NCI-H1930 (cell line): ENCODE measurements around the gene AP3B1.
"Not testable (repeated sequence)": the region's sequence is repeated elsewhere in the genome, so short reads cannot be mapped to it uniquely, and the experiment has no call there.

Experiments
- DNase-seq, 2 experiments: peaks; one replicate each; lab custom pipeline; 2025; lab: John Stamatoyannopoulos, UW

Gene AP3B1

DNA sequence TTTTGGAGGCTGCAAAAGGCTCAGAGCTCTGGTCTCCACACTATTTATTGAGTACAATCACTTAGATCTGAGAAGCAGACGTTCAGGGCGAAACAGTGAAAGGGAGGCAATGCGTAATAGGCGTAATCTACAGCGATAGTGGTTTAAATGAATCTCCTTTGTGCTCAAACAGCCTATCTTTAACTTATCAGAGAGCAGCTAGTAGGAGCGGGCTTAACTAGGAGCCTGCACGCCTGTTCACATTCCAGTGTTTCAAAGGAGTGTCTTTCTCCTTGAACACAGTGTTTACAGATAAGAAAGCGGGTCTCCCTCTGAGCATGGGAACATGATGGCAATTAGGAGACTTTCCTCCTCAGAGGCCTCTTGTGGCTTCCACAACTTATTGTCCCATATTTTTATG, 49.4 kb downstream of the AP3B1 start:
- DNase-seq = no peak

DNA sequence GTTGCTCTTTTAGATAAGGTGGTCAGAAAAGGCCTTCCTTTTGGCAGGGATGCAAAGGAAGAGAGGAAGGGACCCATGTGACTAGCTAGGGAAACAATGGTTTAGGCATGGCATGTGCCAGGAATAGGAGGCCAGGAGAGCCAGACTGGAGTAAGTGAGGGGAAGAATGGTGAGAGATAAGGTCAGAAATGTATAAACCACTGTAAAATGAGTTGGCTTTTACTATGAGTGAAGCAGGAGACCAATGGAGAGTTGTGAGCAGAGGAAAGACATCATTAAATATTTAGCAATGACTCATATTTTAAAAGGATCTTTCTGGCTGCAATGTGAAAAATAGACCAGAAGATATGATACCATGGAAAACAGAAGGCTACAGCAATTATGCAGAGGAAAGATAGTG, 50.9 kb downstream of the AP3B1 start:
- DNase-seq = no peak

DNA sequence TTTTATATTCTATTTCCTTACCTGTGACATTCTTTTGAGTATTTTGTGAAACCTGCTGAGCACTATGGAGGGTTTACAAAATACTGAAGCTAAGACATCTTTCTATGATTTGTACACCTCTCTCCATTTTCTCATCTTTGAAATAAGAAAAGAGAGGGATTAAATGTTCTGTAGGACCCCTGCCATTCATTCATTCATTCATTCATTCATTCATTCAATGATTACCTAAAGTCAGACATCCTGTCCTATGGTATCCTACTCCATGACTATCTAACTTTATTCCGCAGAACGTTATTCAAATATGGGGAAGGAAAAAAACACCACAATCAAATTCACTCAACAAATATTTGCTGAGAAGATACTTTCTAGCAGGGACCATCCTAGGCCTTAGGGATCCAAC, 51.4 kb downstream of the AP3B1 start:
- DNase-seq = no peak

DNA sequence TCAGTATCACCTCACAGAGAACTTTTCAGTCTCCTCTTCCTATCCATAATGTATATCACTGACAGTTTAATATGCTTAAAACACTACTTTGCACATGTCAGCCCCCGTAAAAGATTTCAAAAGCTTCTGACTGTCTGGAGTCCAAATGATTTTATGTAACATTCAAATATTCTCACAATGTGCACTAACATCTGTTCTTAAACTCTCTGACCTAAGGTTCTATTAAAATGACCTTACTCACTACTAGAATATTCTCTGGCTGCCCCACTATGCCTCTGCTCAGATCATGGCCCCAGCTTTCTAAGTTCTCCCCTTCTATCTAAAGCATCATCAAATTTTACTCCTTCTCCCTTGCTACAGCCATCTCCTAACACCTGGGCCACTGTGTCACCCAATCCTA, 52.5 kb downstream of the AP3B1 start:
- no peak for DNase-seq

DNA sequence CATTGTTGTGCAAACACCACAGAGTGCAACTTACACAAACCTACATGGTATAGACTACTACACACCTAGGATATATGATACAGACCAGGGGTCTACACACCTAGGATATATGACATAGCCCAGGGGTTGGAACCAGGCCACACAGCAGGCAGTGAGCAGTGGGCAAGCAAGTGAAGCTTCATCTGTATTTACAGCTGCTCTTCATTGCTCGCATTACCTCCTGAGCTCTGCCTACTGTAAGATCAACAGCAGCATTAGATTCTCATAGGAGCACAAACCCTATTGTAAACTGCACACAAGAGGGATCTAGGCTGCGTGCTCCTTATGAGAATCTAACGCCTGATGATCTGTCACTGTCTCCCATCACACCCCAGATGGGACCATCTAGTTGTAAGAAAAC, 56.6 kb downstream of the AP3B1 start:
- DNase-seq = no peak

DNA sequence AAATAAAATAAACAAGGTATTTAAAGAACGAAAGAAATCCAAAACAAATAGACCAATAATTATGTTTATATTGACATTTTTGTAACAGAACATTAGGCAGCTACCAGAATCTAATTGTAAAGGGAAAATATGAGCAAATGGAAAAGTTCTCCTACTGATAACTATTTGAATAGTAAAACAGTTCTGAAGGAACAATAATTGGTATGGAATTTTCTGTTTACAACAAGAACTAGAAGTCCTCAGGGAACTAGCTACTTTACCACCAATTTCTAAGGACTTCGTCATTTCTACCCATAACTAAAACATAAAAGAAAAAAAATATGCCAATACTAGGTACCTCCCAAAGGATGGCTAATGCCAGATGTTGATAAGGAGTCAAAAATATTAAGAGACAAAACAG, 58.5 kb downstream of the AP3B1 start:
- peak; percentile 42 to 65 for DNase-seq

DNA sequence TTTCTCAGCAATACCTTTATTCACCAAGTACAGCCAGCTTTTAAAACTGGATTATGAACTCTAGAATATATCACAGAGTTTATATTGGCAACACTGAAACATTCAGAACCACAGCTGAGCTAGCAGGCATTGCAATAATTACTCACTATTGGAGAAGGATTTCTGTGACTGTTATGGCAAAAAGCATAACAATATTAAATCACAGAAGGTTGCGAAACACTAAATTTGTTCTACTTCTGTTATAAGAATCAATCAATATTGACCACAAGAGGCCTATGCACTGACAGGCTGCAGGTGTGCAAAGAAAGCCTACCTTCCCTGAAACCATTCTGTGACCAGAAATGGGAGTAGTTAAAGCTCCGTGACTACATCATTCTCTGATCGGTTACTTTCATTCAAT, 59.2 kb downstream of the AP3B1 start:
- DNase-seq = peak in 1 of 2 experiments; percentile 84

DNA sequence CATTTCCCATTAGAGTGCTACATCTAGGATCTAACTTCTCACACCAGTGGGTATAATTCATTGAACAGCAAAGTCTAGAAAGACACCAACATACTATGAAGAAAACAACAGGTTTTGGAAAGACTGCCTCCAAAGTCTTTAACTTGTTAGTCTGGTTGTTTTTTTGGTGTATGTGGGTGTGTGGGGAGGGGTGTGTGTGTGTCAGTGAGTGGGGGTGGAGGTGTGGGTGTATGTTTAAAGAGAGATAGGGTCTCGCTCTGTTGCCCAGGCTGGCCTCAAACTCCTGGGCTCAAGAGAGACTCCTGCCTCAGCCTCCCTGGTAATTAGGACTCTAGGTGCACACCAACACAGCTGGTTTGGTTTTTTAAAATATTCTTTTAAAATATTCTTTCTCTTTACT, 59.7 kb downstream of the AP3B1 start:
- DNase-seq = no peak

DNA sequence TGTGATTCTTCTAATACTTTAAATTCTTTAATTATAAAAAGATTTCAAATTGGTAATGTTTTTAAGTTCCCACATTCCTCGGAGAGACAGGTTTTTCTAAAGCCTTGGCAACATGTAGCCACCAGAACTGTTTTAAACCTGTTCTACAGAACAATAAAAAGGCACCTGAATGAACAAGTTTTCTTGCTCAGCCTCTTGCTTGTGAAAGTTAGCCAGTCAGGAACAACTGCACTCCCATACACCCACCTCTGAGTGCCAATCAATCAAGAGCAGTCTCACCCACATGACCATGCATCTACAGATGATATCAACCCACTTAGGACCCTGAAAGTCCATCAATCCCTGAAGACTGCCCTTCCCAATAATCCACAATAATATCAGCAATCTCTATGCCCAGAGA, 62.3 kb downstream of the AP3B1 start:
- DNase-seq = no peak

DNA sequence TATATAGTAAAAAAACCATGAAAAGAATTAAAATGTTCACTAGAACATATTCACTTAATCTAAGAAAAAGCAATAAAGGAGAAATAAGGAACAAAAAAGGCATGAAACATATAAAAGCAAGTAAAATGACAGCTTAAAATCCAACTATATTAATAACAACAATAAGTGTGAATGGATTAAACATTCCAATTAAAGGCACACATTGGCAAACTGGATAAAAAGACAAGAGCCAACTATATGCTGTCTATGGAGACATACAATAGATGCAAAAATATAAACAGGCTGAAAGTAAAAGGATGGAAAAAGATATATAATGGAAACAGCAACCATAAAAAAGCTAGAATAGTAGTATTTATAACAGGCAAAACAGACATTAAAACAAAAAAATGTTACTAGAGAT, 70.1 kb downstream of the AP3B1 start:
- no peak for DNase-seq

DNA sequence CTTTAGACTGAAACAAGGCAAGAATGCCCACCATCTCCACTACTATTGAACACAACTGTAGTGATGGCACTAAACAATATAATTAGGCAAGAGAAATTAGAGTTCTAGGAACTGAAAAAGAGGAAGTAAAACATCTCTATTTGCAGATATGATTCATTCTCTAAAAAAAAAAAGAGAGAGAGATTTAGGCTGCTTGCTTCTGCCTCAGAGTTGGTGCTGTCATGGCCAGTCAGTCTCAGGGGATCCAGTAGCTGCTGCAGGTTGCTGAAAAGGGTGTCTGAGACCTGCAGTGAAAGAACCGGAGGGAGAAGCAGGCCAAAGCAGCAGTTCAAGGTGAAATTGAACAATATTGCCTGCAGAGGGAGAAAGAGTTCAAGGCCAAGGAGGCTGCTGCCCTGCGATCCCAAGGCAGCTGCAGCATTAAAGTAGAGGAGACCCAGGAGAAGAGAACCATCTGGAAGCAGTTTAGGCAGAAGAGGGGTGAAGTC, 72.5 kb downstream of the AP3B1 start:
- no peak for DNase-seq

DNA sequence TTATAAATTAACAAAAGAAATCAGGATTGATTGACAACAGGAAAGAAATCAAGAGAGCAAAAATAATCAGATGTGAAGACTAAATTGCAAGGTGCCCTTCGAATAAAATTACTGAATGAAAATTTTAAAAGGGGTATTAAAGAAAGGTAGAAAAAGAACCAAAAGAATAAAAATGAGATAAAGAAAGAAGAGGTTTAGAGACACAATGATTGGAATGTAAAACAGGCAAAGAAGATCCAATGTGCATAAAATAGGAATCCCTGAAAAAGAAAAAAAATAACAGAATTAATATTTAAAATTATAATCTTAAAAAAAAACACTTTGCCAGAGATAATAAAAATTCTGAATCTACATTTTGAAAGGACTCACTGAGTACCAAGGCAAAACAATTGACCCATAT, 73.0 kb downstream of the AP3B1 start:
- no peak for DNase-seq

DNA sequence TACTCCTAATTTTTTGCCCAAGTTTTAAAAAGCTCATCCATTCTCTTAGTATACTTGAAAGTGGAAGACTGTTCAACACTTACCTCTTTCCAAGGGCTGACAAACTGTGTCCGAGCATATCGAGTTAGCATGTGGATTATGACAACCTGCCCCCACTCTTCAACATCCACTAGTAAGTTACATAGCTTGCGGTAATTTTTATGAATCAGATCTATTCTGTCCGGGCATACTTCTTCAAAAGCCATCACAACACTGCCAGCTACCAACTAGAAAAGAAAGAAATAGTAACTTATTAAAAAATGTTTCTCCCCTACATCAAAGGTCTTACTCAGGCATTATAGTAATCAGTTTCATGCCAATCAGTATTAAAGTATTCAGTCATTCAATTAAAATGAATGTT, 78.5 kb downstream of the AP3B1 start:
- no peak for DNase-seq

DNA sequence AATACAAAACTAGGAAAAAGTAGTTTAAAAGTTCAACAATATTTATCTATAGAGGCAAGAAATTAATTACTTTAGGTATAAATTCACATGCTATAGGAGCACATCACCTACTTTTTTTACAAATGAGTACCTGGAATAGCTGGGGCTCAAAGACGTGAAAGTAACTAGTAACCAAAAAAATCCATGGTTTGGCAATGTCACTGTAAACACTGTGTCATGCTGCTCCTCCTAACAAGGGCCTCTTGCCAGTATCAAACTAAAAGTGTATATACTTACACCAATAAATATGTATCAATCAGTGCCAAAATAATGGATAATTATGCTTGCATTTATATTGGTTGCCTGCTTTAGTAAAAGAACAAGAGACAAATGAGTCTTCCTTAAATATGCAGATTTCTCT, 78.9 kb downstream of the AP3B1 start:
- no peak for DNase-seq

DNA sequence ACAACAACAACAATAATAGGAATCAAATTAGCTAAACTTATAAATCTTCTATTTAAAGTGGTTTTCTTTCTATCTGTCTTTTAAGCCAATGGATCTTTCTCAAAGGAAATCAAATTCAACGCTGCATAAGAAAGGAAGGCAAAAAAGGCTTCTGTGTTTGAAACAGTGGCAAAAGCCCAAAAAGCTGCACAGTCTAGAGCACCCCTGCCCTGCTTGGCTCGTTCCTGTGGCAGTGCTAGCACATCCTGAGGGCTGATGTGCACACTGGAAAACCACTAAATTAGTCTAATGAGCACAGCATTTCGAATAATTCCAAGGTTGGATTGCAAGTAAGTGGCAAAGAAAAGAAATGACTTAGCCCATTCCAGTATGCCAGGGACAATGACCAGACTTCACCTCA, 80.7 kb downstream of the AP3B1 start:
- DNase-seq = no peak

DNA sequence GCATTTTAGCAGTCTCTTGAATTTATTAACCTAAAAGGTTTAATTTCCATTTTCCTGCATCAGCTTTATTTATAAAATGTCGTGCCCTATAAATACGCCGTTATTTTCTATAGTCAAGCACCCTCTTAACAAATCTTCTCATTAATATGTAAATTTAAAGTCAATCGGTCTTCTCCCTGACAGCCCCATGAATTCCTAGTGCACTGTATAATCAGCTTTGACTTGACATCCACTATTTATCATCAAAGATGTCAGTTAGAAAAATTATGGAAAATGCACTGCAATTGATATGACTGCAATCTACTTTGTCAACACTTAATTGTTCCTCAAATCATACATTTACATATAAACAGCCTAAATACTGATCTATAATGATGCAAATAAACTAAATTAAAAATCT, 83.4 kb downstream of the AP3B1 start:
- no peak for DNase-seq

DNA sequence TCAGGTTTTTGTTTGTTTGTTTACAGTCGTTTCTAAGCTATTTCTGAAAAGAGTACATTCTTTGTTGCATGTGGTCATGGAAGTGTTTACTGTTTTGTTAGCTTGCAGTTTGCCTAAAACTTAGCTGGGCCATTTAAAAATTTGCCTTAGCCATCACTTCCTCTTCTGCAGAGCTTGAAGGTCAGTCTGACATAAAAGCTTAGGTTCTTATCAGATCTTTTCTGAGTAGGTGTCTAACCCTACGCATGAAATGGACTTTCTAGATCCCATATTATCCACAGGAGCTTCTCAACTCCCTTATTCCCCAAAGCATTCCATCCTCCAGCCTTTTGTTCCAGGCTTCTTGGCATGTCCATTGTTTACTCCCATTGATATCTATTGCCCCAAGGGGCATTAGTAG, 90.3 kb downstream of the AP3B1 start:
- no peak for DNase-seq

DNA sequence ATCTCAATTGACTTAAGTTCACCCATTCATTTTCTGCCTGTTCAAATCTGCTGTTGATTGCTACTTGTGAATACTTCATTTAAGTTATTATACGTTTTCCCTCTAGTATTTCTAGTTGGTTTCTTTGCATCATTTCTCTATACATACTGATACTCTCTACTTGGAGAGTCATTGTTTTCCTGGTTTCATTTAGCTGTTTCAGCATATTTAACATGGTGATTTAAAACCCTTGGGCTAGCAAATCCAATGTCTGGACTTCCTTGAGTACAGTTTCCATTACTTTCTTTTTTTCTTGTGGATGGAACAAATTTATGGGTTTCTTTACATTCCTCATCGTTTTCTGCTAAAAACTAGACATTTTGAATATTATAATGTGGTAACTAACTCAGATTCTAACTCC, 90.7 kb downstream of the AP3B1 start:
- no peak for DNase-seq

DNA sequence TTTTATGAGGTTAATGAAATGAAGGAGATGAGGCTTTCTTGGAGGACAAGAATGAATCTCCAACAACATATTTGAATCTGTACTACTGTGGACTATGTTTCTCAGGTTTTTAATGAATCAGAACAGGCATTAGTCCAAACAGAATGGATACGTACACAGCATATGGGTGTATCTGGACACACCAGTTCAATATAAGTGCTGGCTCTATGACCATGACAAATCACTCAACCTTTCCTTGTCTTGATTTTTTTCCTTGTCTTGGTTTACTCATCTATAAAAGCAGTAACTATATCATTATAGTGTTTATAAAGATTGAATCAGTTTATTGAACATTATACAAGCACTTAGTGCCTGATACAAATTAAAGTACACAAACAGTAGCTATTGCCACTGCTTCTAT, 104.1 kb downstream of the AP3B1 start:
- no peak for DNase-seq

DNA sequence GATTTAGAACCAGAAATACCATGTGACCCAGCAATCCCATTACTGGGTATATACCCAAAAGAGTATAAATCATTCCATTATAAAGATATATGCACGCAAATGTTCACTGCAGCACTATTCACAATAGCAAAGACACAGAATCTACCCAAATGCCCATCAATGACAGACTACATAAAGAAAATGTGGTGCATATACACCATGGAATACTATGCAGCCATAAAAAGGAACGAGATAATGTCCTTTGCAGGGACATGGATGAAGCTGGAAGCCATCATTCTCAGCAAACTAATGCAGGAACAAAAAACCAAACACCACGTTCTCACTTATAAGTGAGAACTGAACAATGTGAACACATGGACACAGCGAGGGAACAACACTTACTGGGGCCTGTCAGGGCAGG, 105.8 kb downstream of the AP3B1 start:
- not testable (repeated sequence) for DNase-seq

DNA sequence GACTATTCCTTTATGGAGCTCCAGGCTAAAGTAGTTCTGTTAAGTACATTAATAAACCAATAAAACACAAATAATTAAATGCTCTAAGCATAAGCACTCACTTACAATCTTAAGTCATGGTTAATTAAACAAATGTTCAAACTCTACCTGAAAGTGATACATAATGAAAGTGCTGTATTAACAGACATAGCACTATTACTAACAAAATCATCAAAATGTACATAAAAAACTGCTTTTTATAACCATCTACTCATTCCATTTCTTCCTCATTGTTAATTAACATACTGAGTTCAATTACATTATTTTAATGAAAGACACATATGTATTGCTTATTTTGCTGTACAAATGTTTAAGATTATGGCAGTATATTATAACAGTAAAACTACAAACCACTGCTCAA, 107.3 kb downstream of the AP3B1 start:
- DNase-seq = no peak

DNA sequence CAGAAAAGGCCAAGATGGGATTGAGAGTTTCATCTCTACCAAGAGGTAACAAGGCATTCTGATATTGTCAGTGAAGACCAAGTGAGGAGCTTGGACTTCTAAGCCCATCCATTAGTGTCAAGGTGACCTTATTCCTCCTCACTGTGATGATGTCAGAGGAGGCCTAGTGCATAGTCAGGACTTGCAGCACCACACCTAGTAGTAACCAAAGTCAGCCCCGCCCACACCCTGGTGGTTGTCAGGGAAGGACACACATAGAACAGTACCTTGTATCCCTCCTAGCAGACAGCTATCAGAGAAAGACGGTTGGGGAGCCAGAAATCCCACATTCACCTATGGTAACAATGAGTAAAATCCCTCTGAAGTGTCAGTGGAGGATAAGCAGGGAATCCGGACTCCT, 111.7 kb downstream of the AP3B1 start:
- no peak for DNase-seq

DNA sequence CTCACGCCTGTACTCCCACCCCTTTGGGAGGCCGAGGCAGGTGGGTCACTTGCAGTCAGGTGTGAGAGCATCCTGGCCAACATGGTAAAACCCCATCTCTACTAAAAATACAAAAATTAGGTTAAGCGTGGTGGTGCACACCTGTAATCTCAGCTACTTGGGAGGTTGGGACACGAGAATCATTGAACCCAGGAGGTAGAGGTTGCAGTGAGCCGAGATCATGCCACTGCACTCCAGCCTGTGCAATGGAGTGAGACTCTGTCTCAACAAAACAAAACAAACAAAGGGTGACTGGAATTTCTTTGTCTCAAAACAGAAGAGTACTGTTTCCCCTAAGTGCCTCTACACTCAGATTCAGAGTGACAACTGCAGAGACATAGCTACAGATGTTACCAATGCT, 116.1 kb downstream of the AP3B1 start:
- no peak for DNase-seq

DNA sequence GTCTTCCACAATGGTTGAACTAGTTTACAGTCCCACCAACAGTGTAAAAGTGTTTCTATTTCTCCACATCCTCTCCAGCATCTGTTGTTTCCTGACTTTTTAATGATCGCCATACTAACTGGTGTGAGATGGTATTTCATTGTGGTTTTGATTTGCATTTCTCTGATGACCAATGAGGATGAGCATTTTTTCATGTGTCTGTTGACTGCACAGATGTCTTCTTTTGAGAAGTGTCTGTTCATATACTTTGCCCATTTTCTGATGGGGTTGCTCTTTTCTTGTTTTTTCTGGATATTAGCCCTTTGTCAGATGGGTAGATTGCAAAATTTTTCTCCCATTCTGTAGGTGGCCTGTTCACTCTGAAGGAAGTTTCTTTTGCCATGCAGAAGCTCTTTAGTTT, 124.2 kb downstream of the AP3B1 start:
- DNase-seq = not testable (repeated sequence)

DNA sequence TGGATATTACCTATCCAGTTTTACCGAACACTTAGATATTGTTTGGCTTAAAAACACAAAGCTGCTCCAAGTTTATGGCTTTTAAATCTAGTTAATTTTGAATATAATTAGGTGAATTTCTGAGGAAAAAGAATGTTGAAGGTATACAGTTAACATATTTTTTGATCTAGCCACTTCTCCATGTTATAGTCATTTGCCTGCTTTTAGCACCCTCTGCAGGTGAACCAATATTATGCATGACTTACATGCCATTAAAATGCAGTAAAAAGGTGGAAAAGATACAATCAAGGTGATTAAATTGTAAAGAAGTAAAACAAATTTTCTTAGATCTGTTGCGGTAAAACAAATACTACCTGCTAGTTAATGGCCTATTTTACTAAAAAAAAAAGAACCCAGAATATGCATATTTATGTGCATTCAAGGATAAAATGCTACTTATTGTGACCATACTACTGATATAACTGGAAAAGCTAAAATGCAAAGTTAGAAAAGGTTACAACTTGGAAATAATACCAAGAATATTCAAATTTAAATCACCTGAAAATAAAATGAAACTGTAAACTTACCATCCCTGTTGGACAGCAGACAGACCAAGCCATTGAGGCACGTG, 132.1 kb downstream of the AP3B1 start:
- peak in 1 of 2 experiments; percentile 7 for DNase-seq
